Natural killer cell treated with Interleukin-12 subunit alpha and Interleukin-12 subunit beta and Interleukin-15 and Interleukin-18, amount 100 ng/mL, for 72 hours (primary cell): ENCODE data around the gene GAMT. TPM values are rescaled to one million over a fixed set of nuclear protein-coding genes. Genes with fewer than 3 reads are reported as not detected.
A peak's percentile ranks its signal among the peaks of the same experiment; 100 is the strongest.

Experiments used
- ATAC-seq, 2 donors: fragments of 150-1000 bp; cut with Tn5 transposase in 1 of 2; sonication (Bioruptor Pico), chemical (Tn5 transposase) in 1 of 2; 2 replicates each; pipeline ENCODE4 v1.10.0; 2021
- DNase-seq: peaks from one replicate; pipeline ENCODE4 v3.0.0; 2022; ENCODE audit warnings: low spot score
- H3K27ac Mint-ChIP-seq, 2 donors: 1 replicate in 1 of 2; 2 replicates in 1 of 2; pipeline ENCODE4 v1.8.0; 2022; ENCODE audit warnings: mixed read lengths in 2 of 2, mild to moderate bottlenecking in 1 of 2, moderate library complexity in 1 of 2
- H3K27me3 Mint-ChIP-seq, 2 donors: 1 replicate in 1 of 2; 2 replicates in 1 of 2; pipeline ENCODE4 v1.8.0; 2022; ENCODE audit warnings: mixed read lengths in 2 of 2
- H3K36me3 Mint-ChIP-seq: one replicate; pipeline ENCODE4 v1.8.0; 2022; ENCODE audit warnings: mixed read lengths
- H3K4me1 Mint-ChIP-seq, 2 donors: 1 replicate in 1 of 2; 2 replicates in 1 of 2; pipeline ENCODE4 v1.8.0; 2022; ENCODE audit warnings: low read depth in 2 of 2, mixed read lengths in 2 of 2, mild to moderate bottlenecking in 1 of 2
- H3K4me3 Mint-ChIP-seq: one replicate; pipeline ENCODE4 v1.8.0; 2022; ENCODE audit warnings: mixed read lengths
- H3K9me3 Mint-ChIP-seq: 2 replicates; pipeline ENCODE4 v1.8.0; 2022; ENCODE audit warnings: mixed read lengths
- total RNA-seq, 2 donors: library from RNA; stranded (reverse); gene quantifications; one replicate each; pipeline ENCODE4 v1.2.3, GENCODE V29; 2022

Gene GAMT
- total RNA-seq, 2 donors from 2014 or later = 5.2 to 15.6 TPM

- Mint-ChIP-seq H3K4me3 (peak overlapping the region; percentile 95), H3K36me3 (peaks cover 5% of the 10 kb centered on the region), H3K27ac (peak overlapping the region; percentile 89 to 94), H3K27me3 (no peaks in the 10 kb centered on the region), H3K4me1 (peaks cover 48 to 50% of the 10 kb centered on the region in 2 donors), H3K9me3 (no peaks in the 10 kb centered on the region)
- ATAC-seq = peak in 1 of 2 donors; percentile 3
- peak; percentile 79 for DNase-seq
These were observed 7.2 kb upstream of the GAMT start for GRCh38 chr19:1408300-1409203.

GRCh38 chr19:1407528-1408299 is 6.4 kb upstream of the GAMT start, which contains the start of gene DAZAP1:
Gene DAZAP1, plus strand, starts transcription at chr19:1407586. Its CDS starts 188 bp downstream, at chr19:1407774.
- H3K27ac Mint-ChIP-seq = peak within 1 kb of the TSS; percentile 89 to 94
- no peak for ATAC-seq

GRCh38 chr19:1406774-1407527 is 5.6 kb upstream of the GAMT start:
- Mint-ChIP-seq H3K27me3 (peaks cover 2 to 8% of the 10 kb centered on the region in 2 donors), H3K36me3 (peaks cover 5% of the 10 kb centered on the region), H3K4me3 (peak overlapping the region; percentile 69), H3K4me1 (peaks cover 46% of the 10 kb centered on the region in 2 donors), H3K27ac (peak overlapping the region; percentile 48 to 81), H3K9me3 (no peaks in the 10 kb centered on the region)
- DNase-seq (peak; percentile 100), ATAC-seq (peak; percentile 91 to 94)

More at GRCh38 chr19:1407528-1408299, 6.4 kb upstream of the GAMT start, which contains the start of gene DAZAP1:
- H3K27me3 Mint-ChIP-seq = peaks cover 2 to 5% of the 10 kb centered on the region in 2 donors
- peaks cover 5% of the 10 kb centered on the region for H3K36me3 Mint-ChIP-seq
- no peak for DNase-seq
- no peaks in the 10 kb centered on the region for H3K9me3 Mint-ChIP-seq
- H3K4me1 Mint-ChIP-seq = peaks cover 46% of the 10 kb centered on the region in 2 donors
- peak within 1 kb of the TSS; percentile 95 for H3K4me3 Mint-ChIP-seq

DNA sequence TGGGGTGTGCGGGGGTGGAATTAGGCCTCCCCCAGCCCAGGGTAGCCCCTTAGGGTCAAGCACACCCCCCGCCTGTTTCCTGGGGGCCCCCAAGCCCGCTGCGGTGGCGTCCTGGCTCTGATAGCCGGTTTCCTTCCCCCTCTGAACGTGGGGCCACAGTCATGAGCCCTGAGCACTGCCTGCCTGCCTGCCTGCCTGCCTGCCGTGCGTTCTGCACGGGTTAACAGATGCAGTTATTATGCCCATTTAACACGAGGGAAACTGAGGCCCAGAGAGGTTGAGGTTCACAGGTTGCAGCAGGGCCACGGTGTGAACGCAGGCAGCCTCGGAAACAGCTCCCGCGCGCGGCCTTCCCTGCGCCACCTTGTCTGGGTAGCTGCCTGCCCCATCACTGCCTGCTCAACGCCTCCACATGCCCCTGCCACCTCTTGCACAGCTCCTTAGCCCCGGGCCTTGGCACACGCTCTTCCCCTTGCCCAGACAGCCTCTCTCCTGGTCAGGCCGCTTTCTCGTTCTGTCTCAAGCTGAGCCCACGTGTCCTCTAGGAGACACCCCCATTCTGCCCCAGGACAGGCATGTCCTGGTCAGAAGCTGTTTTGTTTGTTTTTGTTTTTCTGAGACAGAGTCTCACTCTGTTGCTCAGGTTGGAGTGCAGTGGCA is 1.2 kb upstream of the GAMT start:
- DNase-seq (no peak), ATAC-seq (no peak)
- no peaks in the 10 kb centered on the region for H3K9me3 Mint-ChIP-seq
- H3K4me1 Mint-ChIP-seq = peaks cover 12 to 14% of the 10 kb centered on the region in 2 donors
- peak overlapping the region in 1 of 2 donors; percentile 63 for H3K27ac Mint-ChIP-seq
- H3K4me3 Mint-ChIP-seq = peak overlapping the region; percentile 66
- no peaks in the 10 kb centered on the region for H3K36me3 Mint-ChIP-seq
- peaks cover 2 to 8% of the 10 kb centered on the region in 2 donors for H3K27me3 Mint-ChIP-seq

GRCh38 chr19:1401889-1402217 is 511 bp upstream of the GAMT start:
- no peak overlapping the region for H3K27ac Mint-ChIP-seq
- ATAC-seq = no peak
- H3K4me3 Mint-ChIP-seq = peak overlapping the region; percentile 20
- H3K4me1 Mint-ChIP-seq = peaks cover 12 to 14% of the 10 kb centered on the region in 2 donors
- no peak for DNase-seq
- no peaks in the 10 kb centered on the region for H3K36me3 Mint-ChIP-seq
- no peaks in the 10 kb centered on the region for H3K9me3 Mint-ChIP-seq
- peaks cover 2 to 8% of the 10 kb centered on the region in 2 donors for H3K27me3 Mint-ChIP-seq

DNA sequence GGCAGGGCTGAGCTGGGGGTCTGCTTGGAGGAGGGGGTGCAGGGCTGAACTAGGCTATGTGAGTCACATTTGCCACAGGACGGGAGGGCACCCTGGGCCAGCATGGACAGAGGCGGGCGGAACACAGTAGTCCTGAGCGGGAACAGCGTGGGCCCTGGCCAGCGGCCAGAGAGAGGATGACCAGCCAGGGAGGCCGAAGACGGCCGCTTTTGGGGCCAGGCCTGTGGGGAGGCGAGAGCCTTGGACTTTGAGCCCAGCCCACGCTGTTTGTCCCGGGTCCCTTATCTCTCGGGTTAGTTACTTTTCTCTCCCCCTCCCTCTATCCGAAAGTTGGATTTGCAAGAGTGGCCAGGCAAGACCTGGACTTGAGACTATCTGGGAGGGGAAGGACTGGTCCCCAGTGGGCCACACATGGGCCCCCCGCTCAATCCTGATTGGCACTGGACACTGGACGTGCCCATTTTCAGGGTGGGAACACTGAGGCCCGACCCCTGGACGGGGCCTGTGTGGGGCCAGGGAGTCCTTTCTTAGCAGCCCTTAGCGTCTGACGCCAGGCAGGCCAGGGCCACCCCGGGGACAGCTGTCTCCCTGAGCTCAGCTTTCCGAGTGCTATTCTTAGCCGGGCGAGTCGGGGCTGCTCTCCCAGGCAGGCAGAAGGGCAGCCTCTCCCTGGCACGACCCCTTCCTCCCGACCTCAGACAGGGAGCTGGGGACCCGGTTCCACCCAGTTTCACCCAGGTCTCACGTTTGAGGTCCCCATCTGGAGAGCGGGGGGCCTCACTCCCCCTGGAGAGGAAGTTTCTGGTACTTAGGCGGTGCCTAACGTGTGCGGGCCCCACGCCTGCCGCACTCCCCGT is 833 bp downstream of the GAMT start:
- ATAC-seq (no peak), DNase-seq (no peak)
- H3K4me3 Mint-ChIP-seq = peak overlapping the region; percentile 34
- peaks cover 2 to 8% of the 10 kb centered on the region in 2 donors for H3K27me3 Mint-ChIP-seq
- H3K4me1 Mint-ChIP-seq = peaks cover 6 to 8% of the 10 kb centered on the region in 2 donors
- no peaks in the 10 kb centered on the region for H3K9me3 Mint-ChIP-seq
- no peak overlapping the region for H3K27ac Mint-ChIP-seq
- no peaks in the 10 kb centered on the region for H3K36me3 Mint-ChIP-seq

- Mint-ChIP-seq H3K27me3 (peaks cover 2 to 8% of the 10 kb centered on the region in 2 donors), H3K4me3 (no peak overlapping the region), H3K27ac (no peak overlapping the region), H3K36me3 (no peaks in the 10 kb centered on the region), H3K4me1 (peaks cover 6 to 8% of the 10 kb centered on the region in 2 donors), H3K9me3 (no peaks in the 10 kb centered on the region)
- ATAC-seq = no peak
- DNase-seq = no peak
These were observed 1.6 kb downstream of the GAMT start for GRCh38 chr19:1399745-1400144.

DNA sequence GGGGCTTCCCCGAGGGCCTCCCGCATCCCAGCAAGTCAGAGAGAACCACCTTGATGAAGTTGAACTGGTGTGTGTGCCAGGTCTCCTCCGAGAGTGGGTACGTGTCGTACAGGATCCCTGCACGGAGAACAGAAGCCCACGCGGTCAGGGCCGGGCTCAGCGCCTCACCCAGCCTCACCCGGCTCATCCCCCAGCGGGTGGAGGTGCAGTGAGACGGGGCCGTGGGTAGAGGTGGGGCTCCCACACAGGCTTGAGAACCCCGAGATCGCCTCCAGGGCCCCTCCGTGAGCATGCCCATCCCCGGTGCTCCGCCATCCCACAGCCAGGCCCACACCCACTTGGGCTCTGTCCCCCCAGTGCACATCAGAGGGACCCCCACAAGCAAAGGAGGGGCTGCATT is 2.3 kb downstream of the GAMT start:
- no peaks in the 10 kb centered on the region for H3K36me3 Mint-ChIP-seq
- H3K4me1 Mint-ChIP-seq = peaks cover 6 to 8% of the 10 kb centered on the region in 2 donors
- H3K9me3 Mint-ChIP-seq = no peaks in the 10 kb centered on the region
- no peak overlapping the region for H3K4me3 Mint-ChIP-seq
- DNase-seq = no peak
- H3K27me3 Mint-ChIP-seq = peaks cover 2 to 8% of the 10 kb centered on the region in 2 donors
- no peak for ATAC-seq
- H3K27ac Mint-ChIP-seq = no peak overlapping the region

GRCh38 chr19:1397838-1398237 is 3.5 kb downstream of the GAMT start:
- peaks cover 4% of the 10 kb centered on the region in 2 donors for H3K4me1 Mint-ChIP-seq

GRCh38 chr19:1396768-1397679 is 4.3 kb downstream of the GAMT start:
- DNase-seq (no peak), ATAC-seq (no peak)
- H3K27me3 Mint-ChIP-seq = no peaks in the 10 kb centered on the region
- no peak overlapping the region for H3K27ac Mint-ChIP-seq
- no peaks in the 10 kb centered on the region for H3K36me3 Mint-ChIP-seq
- H3K4me3 Mint-ChIP-seq = no peak overlapping the region
- no peaks in the 10 kb centered on the region for H3K4me1 Mint-ChIP-seq
- no peaks in the 10 kb centered on the region for H3K9me3 Mint-ChIP-seq

More at GRCh38 chr19:1397838-1398237, 3.5 kb downstream of the GAMT start:
- no peak for ATAC-seq
- Mint-ChIP-seq H3K27me3 (peaks cover 2 to 4% of the 10 kb centered on the region in 2 donors), H3K4me3 (no peak overlapping the region), H3K27ac (no peak overlapping the region), H3K36me3 (no peaks in the 10 kb centered on the region), H3K9me3 (no peaks in the 10 kb centered on the region)
- no peak for DNase-seq

GRCh38 chr19:1396019-1396767 is 5.1 kb downstream of the GAMT start:
- Mint-ChIP-seq H3K4me3 (no peak overlapping the region), H3K36me3 (no peaks in the 10 kb centered on the region), H3K27ac (no peak overlapping the region), H3K9me3 (no peaks in the 10 kb centered on the region), H3K27me3 (no peaks in the 10 kb centered on the region), H3K4me1 (no peaks in the 10 kb centered on the region)
- ATAC-seq (no peak), DNase-seq (no peak)
